A549 (cell line): Measurements from ENCODE around the gene PLD2. TPM values are rescaled to one million over a fixed set of nuclear protein-coding genes. Genes with fewer than 3 reads are reported as not detected.
"Not testable (repeated sequence)": the region's sequence is repeated elsewhere in the genome, so short reads cannot be mapped to it uniquely, and the experiment has no call there.

Experiments
- ATAC-seq, 2 experiments: fragments of 200-7000 bp in 1 of 2; fragments of >200 bp in 1 of 2; cut with Nextera tagmentation in 1 of 2; cut with Tn5 transposase in 1 of 2; 3 replicates each; pipeline versions ENCODE4 v1.8.0 to v1.9.1; 2018 to 2020; ENCODE audit warnings: mild to moderate bottlenecking in 1 of 2, moderate library complexity in 1 of 2
- CTCF ChIA-PET: fragments of 300-600 bp; sonication (Branson Sonifier 250); formaldehyde crosslinking; extraction: SDS; loops from one replicate; lab custom pipeline; 2021; ENCODE audit warnings: antibody characterized with exemption, inconsistent platforms; lab: Yijun Ruan, JAX
- POLR2A ChIA-PET: fragments of 350-600 bp; formaldehyde crosslinking; extraction: SDS; loops from one replicate; lab custom pipeline; 2021; ENCODE audit warnings: antibody characterized with exemption, inconsistent platforms; lab: Yijun Ruan, JAX
- DNase-seq, 2 experiments: peaks; one replicate each; pipeline versions ENCODE4 v3.0.0 to v3.0.0-alpha.2; 2011 to 2016; ENCODE audit warnings: low read depth in 1 of 2, low spot score in 1 of 2
- FAIRE-seq: peaks from 2 replicates; lab custom pipeline; 2011; peaks lifted over from hg19 to GRCh38; lab: Jason Lieb, UNC
- H3K27ac ChIP-seq, 2 experiments: fragments of >200 bp; sonication (Bioruptor Twin); formaldehyde crosslinking; 3 replicates each; pipeline ENCODE4 v1.5.1; 2016 to 2017
- H3K4me1 ChIP-seq: fragments of >200 bp; sonication (Bioruptor Twin); formaldehyde crosslinking; 3 replicates; pipeline ENCODE4 v1.6.1; 2016
- H3K4me2 ChIP-seq: fragments of >200 bp; sonication (Bioruptor Twin); formaldehyde crosslinking; 3 replicates; pipeline ENCODE4 v1.6.1; 2016
- H3K4me3 ChIP-seq: fragments of >200 bp; sonication (Bioruptor Twin); formaldehyde crosslinking; 3 replicates; pipeline ENCODE4 v1.5.1; 2016
- H3K9me3 ChIP-seq: fragments of >200 bp; sonication (Bioruptor Twin); formaldehyde crosslinking; 3 replicates; pipeline ENCODE4 v1.6.1; 2016
- BHLHE40 ChIP-seq: IDR thresholded peaks from 2 replicates; pipeline ENCODE4 v1.6.1; 2012; ENCODE audit warnings: low read depth, low read length, inconsistent platforms
- CBX2 ChIP-seq: fragments of 200-600 bp; sonication (generic); IDR thresholded peaks from 2 replicates; pipeline ENCODE4 v1.6.1; 2016; ENCODE audit warnings: low read depth, mild to moderate bottlenecking, borderline replicate concordance
- CBX8 ChIP-seq: fragments of 200-600 bp; sonication (generic); IDR thresholded peaks from 2 replicates; pipeline ENCODE4 v1.6.1; 2016
- CHD2 ChIP-seq: fragments of 150-350 bp; IDR thresholded peaks from 2 replicates; pipeline ENCODE4 v1.6.1; 2014; ENCODE audit warnings: low read length; ENCODE audit not compliant: partially characterized antibody
- CHD4 ChIP-seq: fragments of 200-600 bp; sonication (generic); IDR thresholded peaks from 2 replicates; pipeline ENCODE4 v1.6.1; 2016; ENCODE audit warnings: antibody characterized with exemption, mild to moderate bottlenecking, borderline replicate concordance
- E2F6 ChIP-seq: IDR thresholded peaks from 2 replicates; pipeline ENCODE4 v1.6.1; 2012; ENCODE audit warnings: low read depth, borderline replicate concordance
- EHF ChIP-seq: fragments of 250-450 bp; sonication (Bioruptor Pico); IDR thresholded peaks from 2 replicates; pipeline ENCODE4 v1.5.0; 2020; ENCODE audit warnings: mild to moderate bottlenecking
- EP300 ChIP-seq, 2 experiments: fragments of >200 bp; sonication (Bioruptor Twin); formaldehyde crosslinking; IDR thresholded peaks; 2 replicates in 1 of 2; 3 replicates in 1 of 2; pipeline ENCODE4 v1.6.1; 2016 to 2017
- HDAC2 ChIP-seq: fragments of 200-600 bp; sonication (generic); IDR thresholded peaks from 2 replicates; pipeline ENCODE4 v1.6.1; 2016
- HES2 ChIP-seq: fragments of >200 bp; sonication (Bioruptor Twin); formaldehyde crosslinking; IDR thresholded peaks from 2 replicates; pipeline ENCODE4 v1.6.1; 2016
- HEYL ChIP-seq: fragments of 250-450 bp; sonication (Bioruptor Pico); IDR thresholded peaks from 2 replicates; pipeline ENCODE4 v1.8.0; 2021; ENCODE audit warnings: mild to moderate bottlenecking, moderate library complexity
- HOXA7 ChIP-seq: fragments of 250-450 bp; sonication (Bioruptor Pico); IDR thresholded peaks from 2 replicates; pipeline ENCODE4 v1.5.0; 2020; ENCODE audit warnings: mild to moderate bottlenecking, moderate library complexity
- JUNB ChIP-seq: fragments of >200 bp; sonication (Bioruptor Twin); formaldehyde crosslinking; IDR thresholded peaks from 2 replicates; pipeline ENCODE4 v1.6.1; 2016
- KDM5A ChIP-seq: fragments of 200-600 bp; sonication (generic); IDR thresholded peaks from 2 replicates; pipeline ENCODE4 v1.6.1; 2016; ENCODE audit warnings: antibody characterized with exemption, mild to moderate bottlenecking
- MAFK ChIP-seq: fragments of 450-650 bp; IDR thresholded peaks from 2 replicates; pipeline ENCODE4 v1.6.1; 2014; ENCODE audit not compliant: partially characterized antibody
- NFE2L2 ChIP-seq: fragments of 150-350 bp; conservative IDR thresholded peaks from 2 replicates; pipeline ENCODE4 v1.6.1; 2014; ENCODE audit warnings: low read length
- POLR2A ChIP-seq: IDR thresholded peaks from 2 replicates; pipeline ENCODE4 v1.6.1; 2012; ENCODE audit warnings: mild to moderate bottlenecking, low read length
- POLR2AphosphoS2 ChIP-seq: conservative IDR thresholded peaks from 2 replicates; pipeline ENCODE4 v1.6.1; 2012; ENCODE audit warnings: low read length, improper control_type of control experiment, inconsistent platforms
- RCOR1 ChIP-seq: fragments of 150-350 bp; IDR thresholded peaks from 2 replicates; pipeline ENCODE4 v1.6.1; 2014; ENCODE audit warnings: antibody characterized with exemption, low read length, low read depth
- RFX5 ChIP-seq: fragments of 450-650 bp; IDR thresholded peaks from 2 replicates; pipeline ENCODE4 v1.7.1; 2014; ENCODE audit warnings: antibody characterized with exemption, mild to moderate bottlenecking, moderate library complexity
- RNF2 ChIP-seq: fragments of 200-600 bp; sonication (generic); IDR thresholded peaks from 2 replicates; pipeline ENCODE4 v1.6.1; 2016; ENCODE audit warnings: low read depth, mild to moderate bottlenecking, antibody characterized with exemption, moderate library complexity, borderline replicate concordance
- SMC3 ChIP-seq: fragments of >200 bp; sonication (Bioruptor Twin); formaldehyde crosslinking; IDR thresholded peaks from 3 replicates; pipeline ENCODE4 v1.6.1; 2018; ENCODE audit warnings: inconsistent platforms
- SREBF2 ChIP-seq: fragments of 450-650 bp; IDR thresholded peaks from 2 replicates; pipeline ENCODE4 v1.6.1; 2014; ENCODE audit warnings: mild to moderate bottlenecking, moderate library complexity
- TFCP2L1 ChIP-seq: fragments of 250-450 bp; sonication (Bioruptor Pico); IDR thresholded peaks from 2 replicates; pipeline ENCODE4 v1.5.0; 2021; ENCODE audit warnings: mild to moderate bottlenecking
- ZSCAN20 ChIP-seq: fragments of 250-450 bp; sonication (Bioruptor Pico); IDR thresholded peaks from 2 replicates; pipeline ENCODE4 v1.8.0; 2022; ENCODE audit warnings: mild to moderate bottlenecking, moderate library complexity
- WGBS: methylation state at CpG from one replicate; pipeline ENCODE4 v1.1.6; 2017; ENCODE audit errors: missing lambda C conversion rate; 5-methylcytosine and 5-hydroxymethylcytosine counted together
- polyA plus RNA-seq, 4 experiments: library from polyadenylated mRNA; depleted of rRNA in 3 of 4; stranded (reverse); fragments of >200 nt; fragmentation: RNase III in 1 of 4; extraction: RNeasy Plus Mini Kit Qiagen cat#74134 plus additional on column Dnase treatment in 1 of 4; gene quantifications; 2 replicates in 3 of 4; 3 replicates in 1 of 4; pipeline ENCODE4 v1.2.3, GENCODE V29; 2011 to 2017

Gene PLD2
- polyA plus RNA-seq, 2 of the 4 experiments (the other 2 are of a cell fraction) = 17.0 to 23.0 TPM

- ChIA-PET CTCF (interaction anchor here (0.9 to 3.0 kb wide), 5 partner anchors 11 to 147 kb away, joined by 3 to 12 read pairs (median 4); partner anchors contain the start of gene ARRB2), POLR2A (no interaction called here)
- Histone ChIP-seq H3K4me2 (no peak overlapping the region), H3K4me3 (no peak overlapping the region), H3K4me1 (peaks cover 39% of the 10 kb centered on the region), H3K27ac (no peak overlapping the region), H3K9me3 (no peaks in the 10 kb centered on the region)
- TF ChIP-seq HES2 (no peak), NFE2L2 (no peak), SREBF2 (no peak), RCOR1 (no peak), POLR2AphosphoS2 (no peak), EHF (CRISPR knock-in tag) (no peak), CHD4 (no peak), E2F6 (no peak), HDAC2 (no peak), RFX5 (no peak), POLR2A (no peak), TFCP2L1 (CRISPR knock-in tag) (no peak), JUNB (no peak)
- DNase-seq = no peak
- 92% methylated on average over 7 of the region's 7 CpGs for WGBS
- peak; percentile 14 to 28; a peak in 3 of 6 replicates for ATAC-seq
- no peak for FAIRE-seq
Observed at GRCh38 chr17:4856937-4857314, 50.0 kb downstream of the PLD2 start.

- 93% methylated on average over 7 of the region's 7 CpGs for WGBS
- POLR2A ChIA-PET, H3K27ac ChIP-seq, H3K9me3 ChIP-seq, H3K4me3 ChIP-seq, ATAC-seq, DNase-seq, FAIRE-seq, H3K4me2 ChIP-seq: not testable (repeated sequence)
- peaks cover 35% of the 10 kb centered on the region for H3K4me1 ChIP-seq
- CTCF ChIA-PET = interaction anchor here (0.6 to 3.0 kb wide), 9 partner anchors 8 to 148 kb away, joined by 3 to 12 read pairs (median 4); partner anchors contain the start of genes ARRB2 and CHRNE
Observed at GRCh38 chr17:4857347-4857746, 50.4 kb downstream of the PLD2 start.

GRCh38 chr17:4858068-4858881, 51.3 kb downstream of the PLD2 start:
- H3K9me3 ChIP-seq = no peaks in the 10 kb centered on the region
- ChIA-PET CTCF (interaction anchor here (0.8 to 3.0 kb wide), 13 partner anchors 9 to 149 kb away, joined by 3 to 12 read pairs (median 3); partner anchors contain the start of genes ARRB2, CHRNE and MED11), POLR2A (no interaction called here)
- H3K27ac ChIP-seq = peak overlapping the region in 1 of 2 experiments; percentile 76; a peak in 4 of 6 replicates
- 79% methylated on average over 7 of the region's 7 CpGs for WGBS
- FAIRE-seq = no peak
- DNase-seq = no peak
- TF ChIP-seq HES2 (no peak), POLR2AphosphoS2 (no peak), CBX8 (no peak), MAFK (no peak), RNF2 (no peak), CBX2 (no peak), HOXA7 (CRISPR knock-in tag) (no peak), KDM5A (no peak), RFX5 (no peak), CHD2 (no peak), EP300 (IDR thresholded peaks at IDR 0.05) (no peak), HEYL (no peak), BHLHE40 (no peak), HDAC2 (no peak), SMC3 (no peak), TFCP2L1 (CRISPR knock-in tag) (no peak), ZSCAN20 (CRISPR knock-in tag) (no peak), EHF (CRISPR knock-in tag) (no peak)
- no peak for ATAC-seq
- H3K4me3 ChIP-seq = no peak overlapping the region
- peaks cover 30% of the 10 kb centered on the region for H3K4me1 ChIP-seq
- peak overlapping the region; percentile 37 for H3K4me2 ChIP-seq
